ENCODE measurements around the gene NOLC1.
A peak's percentile ranks its signal among the peaks of the same experiment; 100 is the strongest.

Gene NOLC1

DNA sequence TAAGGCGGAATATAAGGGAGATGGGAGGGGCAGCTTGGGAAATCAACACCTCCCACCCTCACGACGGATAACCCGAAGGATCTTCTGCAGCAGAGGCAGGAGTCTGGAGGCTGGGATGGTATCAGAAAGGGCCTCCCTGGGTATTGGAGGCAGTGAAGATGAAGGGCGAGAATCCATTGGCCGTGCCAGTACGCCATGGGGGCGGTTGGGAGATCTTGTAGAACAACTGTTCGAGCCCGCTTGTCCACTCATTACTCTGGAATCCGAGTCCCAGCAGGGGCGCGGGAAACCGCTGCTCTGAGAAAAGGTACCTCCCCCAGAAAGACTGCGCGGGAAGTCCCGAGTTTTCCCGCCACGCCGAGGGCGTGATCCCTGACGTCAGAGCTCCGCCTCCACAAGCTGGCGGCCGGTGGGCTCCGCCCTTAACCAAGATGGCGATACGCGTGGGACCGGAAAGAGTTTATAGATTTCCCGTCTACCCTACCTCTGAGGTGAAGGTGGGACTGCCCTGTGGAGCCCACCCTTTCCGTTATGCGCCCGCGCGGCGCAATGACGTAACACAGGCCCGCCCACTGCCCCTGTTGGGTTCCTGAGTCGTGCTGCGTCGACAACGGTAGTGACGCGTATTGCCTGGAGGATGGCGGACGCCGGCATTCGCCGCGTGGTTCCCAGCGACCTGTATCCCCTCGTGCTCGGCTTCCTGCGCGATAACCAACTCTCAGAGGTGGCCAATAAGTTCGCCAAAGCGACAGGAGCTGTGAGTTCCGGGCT lies at the start of gene NOLC1:
Gene NOLC1 (plus strand): TSS at position 616 of the 771 bp plus-strand sequence. CDS start 22 bp downstream, at position 638.
- peak; percentile 99 for DNase-seq (ENCODE audit: low read depth)

DNA sequence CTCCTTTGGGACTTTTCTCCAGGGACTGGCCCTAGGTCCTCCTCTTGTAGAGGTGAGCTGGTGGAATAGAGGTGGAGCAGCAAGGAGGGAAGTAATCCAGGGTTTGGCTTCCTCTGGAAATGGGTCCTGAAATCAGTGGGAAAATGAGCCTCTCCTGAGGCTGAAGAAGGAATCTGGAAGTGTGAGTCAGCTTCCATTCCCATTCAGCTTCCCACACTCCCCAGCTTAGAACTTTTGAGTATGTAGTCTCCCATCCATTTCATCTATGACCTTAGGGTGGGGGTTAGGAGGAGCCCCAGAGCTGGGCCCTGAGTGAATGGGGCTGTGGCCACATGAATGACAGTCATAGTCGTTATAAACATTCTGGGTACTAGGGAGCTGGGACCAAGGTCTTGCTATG lies 49.8 kb upstream of the NOLC1 start:
- DNase-seq (ENCODE audit: low read depth): no peak

DNA sequence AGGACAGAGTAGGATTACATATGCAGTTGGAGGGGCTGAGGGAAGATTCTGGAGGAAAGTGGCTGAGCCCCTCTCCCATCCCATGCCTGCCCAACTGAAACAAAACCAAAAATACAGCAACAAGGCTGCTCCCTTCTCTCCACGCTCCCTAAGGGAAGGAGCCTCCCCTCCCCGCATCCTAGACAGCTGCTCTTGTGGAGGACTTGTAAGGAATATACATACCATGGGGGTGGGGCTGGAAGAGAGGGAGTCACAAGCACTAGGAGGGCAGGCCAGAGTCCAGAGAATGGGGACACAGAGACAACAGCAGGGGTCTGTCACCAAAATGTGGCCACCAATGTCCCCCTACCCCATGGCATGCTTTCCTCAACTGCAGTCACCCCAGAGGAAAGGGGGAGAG lies 45.2 kb upstream of the NOLC1 start:
- no peak for DNase-seq (ENCODE audit: low read depth)

DNA sequence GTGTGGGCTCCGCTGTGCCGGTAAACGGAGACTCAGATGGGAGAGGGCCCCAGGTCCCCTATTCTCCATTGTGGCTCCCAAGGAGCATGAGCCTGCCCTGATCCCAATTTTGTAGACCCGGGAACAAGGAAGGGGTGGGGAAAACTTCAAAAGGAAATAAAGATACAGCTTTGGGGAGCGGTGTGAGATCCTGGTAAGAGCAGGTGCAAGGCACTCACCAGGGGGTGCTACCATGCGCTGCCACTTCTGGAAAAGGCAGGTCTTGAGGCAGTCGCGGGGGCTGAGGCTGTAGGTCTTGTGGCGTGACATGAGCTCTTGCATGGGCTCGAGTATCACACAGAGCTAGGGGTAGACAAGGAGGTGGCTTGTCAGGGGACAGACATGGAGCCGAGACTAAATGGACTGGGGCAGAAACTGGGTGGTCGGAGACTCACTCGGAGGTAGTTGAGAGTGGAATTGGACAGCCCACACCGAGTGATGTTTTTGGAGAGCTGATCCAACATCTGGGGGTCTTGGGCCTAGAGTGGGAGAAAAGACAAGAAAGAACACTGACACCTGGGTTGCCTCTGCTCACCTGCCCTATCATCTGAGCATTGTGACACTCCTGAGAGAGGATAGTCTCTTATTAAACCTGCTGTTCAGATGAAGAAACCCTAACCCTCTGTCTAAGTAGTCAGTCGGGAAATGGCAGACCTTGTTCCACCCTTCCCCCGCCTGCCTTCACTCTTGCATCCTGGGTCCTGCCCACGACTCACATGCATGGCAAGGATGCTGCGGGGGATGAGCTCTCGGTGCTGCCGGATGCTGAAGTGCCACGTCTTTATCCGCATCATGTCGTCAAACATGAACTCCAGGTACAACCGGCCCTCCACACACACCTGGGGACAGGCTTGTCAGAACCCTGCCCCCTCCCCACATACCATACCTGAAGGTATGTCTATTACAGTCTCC lies 42.7 kb upstream of the NOLC1 start:
- no peak for DNase-seq (ENCODE audit: low read depth)

DNA sequence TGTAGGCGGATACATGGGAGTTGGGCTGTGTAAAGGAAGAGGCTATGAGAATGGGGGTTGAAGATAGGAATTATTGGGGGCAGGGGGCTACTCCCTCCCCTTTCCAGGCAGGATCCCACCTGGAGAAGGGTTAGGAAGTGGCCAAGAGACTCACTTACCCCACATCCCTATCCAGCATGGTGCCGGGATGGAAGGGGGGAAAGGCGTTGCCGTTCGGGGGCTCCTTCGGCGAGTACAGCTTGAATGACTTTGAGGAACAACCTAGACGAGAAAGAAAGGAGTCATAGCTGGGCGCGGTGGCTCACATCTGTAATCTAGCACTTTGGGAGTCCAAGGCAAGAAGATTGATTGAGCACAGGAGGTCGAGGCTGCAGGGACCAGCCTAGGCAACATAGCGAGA lies 40.9 kb upstream of the NOLC1 start:
- no peak for DNase-seq (ENCODE audit: low read depth)

DNA sequence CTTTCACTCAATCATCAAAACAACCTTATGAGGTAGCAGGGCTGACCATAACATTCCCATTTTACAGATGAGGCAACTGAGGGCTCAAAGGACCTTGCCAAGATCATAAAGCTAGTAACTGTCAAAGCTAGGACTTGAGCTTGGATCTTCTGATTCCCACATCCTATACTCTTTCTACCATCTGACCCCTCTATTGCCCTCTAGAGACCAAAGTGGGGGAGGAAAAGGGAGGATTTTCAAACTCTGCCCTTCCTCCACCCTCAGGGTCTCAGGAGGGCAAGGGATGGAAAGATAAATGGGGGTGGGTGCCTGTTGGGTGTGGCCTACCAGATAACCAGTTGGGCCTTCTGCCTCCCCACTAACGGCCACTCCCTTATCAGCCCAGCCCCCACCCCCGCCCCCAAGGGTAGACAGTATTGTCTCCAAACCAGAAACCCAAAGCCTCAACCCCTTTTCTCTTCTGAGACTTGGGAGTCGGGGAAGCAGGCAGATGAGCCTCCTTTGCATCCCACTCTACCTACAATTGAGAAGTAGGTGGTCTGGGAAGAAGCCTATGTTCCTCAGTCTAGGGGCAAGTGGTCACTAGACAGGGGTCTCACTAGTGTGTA lies 39.9 kb upstream of the NOLC1 start:
- no peak for DNase-seq (ENCODE audit: low read depth)

DNA sequence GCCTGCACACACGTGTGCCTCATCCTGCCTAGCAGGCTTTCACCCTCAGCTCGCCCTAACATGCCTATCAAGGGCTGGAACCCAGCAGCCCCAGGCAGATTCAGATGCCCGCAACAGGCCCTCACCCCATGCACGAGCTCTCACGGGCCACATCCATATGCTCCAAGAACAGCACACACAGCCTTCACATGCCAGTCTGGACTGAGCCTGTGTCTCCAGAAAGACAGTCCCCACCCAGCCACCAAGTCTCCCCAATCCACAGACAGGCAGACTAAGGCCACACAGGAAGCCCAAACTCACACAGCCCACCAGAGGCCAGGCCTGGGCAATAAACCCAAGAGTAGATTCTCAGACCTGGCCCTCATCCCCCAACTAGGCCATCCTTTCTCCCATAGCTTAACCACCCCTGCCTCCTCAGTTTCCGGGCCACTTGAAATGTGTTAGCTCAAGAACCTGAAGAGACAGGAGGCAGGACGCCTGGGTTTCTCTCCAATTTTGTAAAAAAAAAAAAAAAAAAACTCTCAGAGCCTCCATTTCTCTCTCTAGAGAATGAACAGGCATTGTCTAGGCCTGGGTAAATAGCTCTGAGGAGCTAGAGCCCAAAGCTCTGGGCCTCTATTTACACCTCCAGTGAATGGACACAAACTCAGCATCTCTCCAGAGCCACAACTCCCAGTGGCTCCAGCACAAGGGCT lies 38.8 kb upstream of the NOLC1 start:
- no peak for DNase-seq (ENCODE audit: low read depth)

DNA sequence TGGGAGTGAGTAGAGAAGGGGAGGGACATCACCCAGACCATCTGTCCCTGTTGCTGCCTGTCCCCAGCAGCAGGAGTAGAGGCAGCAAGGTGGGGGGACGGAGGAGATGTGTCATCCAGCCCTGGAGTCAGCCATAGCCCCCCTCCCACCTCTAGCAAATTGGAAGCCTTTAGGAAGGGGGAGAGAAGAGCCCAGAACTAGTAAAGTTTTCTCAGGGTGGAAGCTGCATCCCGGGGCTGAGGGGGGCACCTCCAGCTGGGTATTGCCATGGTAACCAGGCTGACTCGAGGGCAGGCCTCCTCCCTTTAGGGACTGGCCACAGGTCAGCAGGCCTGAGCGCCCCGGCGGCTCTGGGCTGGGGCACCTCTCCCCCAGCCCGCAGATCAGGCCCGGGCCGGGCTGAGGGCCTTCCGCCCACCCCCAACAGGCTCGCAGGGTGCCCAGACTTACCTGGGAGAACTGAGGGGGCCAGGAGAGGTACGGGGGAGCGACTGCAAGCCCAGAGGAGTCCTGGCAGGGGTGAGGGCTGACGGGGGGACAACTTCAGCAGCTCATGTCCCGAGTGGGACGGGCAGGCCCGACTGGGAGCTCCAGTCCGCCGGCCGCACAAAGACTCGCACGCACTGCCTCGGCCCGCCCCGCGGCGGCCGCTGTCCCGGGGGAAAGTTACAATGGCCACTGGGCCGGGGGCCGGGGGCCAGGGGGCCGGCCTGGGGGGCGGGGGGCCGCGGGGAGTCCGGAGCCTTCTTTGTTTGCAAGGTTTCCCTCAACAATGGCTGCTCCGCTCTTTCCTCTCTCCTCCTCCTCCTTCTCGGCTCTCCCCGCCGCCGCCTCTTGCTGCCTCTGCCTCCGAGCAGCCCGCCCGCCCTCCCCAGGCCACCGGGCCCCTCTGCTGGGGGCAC lies 38.0 kb upstream of the NOLC1 start:
- peak; percentile 22 for DNase-seq (ENCODE audit: low read depth)

DNA sequence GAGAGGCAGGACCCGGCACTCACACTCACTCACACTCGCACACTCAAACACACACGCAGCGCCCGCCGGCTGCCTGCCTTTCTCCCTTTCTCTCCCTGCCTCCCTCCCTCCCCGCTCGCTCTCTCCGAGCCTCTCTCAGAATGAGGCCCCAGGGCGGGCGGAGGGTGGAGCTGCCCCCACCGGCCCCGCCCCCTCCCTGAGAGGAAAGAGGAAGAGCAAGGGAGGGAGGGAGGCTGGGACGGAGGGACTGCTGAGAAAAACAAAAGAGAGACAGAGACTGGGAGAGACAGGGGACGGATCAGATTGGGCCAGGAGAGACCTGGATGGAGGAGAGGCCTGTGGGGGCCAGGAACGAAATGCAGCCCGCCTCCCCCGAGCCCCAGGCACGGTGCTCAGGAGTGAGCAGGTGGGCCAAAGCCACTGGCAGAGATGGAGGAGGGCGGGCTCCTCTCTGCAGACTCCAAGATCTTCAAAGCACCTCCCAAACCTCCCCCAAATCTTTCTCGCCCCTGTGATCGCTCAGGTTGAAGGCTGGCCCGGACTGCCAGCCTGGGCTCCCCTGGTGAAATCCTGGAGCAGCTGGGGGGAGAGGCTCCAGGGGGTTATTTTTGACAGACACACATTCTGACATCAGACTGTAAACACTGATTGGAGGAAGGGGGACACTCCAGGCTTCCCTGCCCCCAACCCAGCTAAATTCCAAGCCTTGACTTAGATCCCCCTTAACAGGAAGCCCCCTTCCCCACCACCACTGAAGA lies 37.1 kb upstream of the NOLC1 start:
- peak; percentile 81 for DNase-seq (ENCODE audit: low read depth)

DNA sequence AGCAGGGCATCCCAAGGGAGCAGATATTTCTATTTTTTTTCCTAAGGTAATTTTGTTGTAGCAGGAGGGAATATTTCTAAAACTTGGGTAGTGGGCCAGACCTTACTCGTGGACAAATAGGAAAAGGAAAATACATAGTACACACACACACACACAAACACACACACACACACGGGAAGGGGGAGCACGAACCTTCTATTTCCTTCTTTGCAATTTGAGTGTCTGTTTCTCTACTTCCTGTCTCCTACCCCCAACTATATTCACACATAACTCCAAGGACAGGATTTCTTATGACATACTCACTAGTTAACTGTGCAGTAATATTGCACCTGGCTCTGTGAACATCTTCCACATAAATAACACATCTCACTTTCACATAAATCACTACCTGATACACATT lies 36.4 kb upstream of the NOLC1 start:
- DNase-seq (ENCODE audit: low read depth): peak; percentile 53

DNA sequence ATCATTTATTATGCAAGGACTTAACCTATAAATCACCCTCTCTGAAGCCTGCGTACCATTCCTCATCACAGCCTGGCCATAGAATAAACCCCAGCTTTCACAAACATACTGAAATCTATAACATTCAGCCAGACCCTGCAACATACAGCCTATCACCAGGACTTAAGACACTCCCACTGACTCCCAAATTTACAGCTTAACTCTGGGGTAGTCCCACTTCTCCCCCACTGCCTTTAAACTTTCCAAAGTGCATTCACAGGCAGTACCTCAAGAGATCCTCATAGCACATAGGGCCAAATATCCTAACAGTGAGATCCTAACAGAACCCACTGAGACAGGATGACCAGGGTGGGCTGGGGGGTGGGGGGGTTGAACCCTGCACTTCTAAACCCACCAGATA lies 35.5 kb upstream of the NOLC1 start:
- no peak for DNase-seq (ENCODE audit: low read depth)

DNA sequence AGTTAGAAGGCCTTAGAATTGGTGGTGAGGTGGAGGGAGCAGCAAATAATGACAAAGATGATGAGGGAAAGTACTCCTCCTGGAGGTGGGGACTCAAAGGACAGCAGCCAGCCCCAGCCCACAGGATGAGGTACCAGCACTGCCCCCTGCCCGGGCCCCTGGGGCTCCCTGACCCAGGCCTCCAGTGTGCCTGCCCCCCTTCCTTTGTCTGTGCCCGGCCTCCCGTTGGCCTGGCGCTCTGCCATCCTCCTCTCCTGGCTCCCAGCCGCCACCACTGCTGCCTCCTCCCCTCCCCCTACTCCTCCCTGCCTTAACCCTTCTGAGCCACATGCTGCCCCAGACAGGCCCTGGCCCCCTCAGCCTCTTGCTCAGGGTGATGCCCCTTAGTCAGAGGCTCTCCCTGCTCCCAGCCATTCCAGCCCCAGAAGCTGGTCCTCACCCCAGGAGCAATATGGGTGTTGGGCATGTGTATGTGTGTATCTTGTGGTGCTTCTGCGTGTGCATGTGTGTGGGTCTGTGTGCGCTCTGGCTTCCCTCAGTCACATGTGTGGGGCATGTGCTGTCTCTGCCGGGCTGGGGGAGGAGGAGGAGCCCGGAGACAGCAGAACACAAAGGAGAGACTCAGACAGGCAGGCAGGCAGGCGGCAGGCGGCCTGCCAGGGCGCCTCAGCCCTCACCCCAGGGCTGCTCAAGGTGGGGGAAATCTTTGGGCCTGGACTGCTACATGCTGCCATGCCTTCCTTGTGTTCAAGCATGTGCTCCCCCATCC lies 34.6 kb upstream of the NOLC1 start:
- peak; percentile 62 for DNase-seq (ENCODE audit: low read depth)

DNA sequence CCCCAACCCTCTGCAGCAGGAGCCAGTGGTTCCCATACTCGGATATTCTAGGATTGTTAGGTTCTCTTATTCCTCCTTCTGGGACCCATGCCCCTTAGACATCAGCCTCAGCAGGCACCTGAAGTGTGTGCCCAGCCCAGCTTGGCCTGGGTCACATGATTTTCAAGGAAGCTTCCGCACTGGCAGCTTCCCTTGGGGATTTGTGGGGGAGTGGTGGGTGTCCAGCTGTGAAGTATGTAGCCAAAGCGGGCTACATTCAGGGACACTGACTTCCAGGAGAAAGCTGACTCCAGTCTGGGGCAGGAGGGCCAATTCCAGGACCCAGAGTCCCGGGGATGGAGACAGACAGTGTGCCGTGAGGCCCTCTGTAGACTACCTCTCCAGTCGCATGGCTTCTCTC lies 33.3 kb upstream of the NOLC1 start:
- peak; percentile 17 for DNase-seq (ENCODE audit: low read depth)

DNA sequence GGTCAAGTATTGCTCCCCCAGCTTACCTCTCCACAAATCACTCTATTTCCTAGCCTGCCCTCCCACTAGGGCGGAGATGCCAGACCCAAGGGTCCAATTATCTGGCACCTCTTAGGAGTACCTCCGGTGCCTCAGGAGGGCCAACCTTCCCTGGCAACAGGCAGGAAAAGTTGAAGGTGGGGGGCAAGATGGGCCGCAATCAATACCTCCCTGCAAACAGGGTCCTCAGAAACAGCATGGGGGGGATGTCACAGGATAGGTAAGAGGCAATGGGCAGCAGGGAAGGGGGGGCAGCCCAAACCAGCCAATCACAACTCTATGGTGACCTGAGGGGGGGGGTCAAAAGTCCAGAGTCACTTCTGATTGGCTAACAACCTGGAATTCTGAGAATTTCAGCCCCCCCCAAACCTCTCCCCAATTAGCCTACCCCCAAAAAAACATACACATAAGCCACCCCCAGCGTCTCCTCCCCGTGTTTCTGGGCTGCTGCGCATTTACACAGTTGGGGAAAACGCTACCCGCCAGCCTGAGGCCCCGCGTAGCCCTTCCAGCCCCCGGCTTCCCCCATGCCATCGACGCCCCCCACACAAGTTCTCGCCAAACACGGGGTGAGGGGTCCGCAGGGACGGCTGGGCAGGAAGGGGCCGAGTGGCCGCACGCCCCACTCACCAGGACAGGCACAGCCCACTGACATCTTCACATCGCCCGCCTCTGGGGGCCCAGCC lies 32.6 kb upstream of the NOLC1 start:
- peak; percentile 70 for DNase-seq (ENCODE audit: low read depth)

DNA sequence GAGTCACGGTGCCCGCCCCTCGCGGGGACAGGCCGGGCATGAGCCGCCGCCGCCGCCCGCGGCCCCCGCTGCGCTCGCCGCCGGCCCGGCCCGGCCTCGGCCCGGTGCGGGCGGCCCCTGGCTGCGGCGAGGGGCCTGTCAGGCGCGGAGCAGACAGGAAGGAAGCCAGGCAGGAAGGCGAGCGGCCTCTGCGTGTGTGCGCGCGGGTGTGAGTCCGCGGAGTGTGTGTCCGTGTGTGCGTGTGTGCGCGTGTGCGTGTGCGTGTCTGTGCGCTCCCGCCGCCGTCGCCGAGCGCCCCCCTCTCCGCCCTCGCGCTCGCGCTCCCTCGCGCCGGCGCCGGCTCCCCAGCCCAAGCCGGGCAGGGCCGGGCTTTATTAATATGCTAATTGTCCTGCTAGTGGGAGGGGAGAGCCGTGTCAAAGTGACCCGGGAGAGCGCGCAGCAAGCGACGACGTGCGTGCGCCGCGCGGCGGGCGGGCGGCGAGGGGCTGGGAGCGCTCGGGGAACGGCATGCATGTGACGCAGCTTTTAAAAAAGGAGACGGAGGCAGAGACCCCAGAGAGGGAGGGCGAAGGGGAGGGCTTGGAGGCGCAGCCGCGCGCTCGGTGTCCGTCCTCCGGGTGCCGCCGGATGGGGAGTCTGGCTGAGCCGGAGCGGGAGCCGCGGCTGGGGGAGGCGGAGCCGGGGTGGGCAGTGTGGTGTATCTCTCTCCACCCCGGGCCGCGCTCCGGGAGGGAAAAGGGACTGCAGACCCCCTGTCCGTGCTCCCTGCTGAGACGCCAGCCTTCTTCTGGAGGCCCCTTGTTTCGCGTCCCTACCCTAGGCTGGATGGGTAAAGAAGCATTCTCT lies 31.8 kb upstream of the NOLC1 start, which contains the start of gene LDB1:
Gene LDB1 (minus strand): TSS at position 227 of the 849 bp plus-strand sequence. CDS start 258 bp downstream, outside the sequence.
- peak; percentile 81 for DNase-seq (ENCODE audit: low read depth)

DNA sequence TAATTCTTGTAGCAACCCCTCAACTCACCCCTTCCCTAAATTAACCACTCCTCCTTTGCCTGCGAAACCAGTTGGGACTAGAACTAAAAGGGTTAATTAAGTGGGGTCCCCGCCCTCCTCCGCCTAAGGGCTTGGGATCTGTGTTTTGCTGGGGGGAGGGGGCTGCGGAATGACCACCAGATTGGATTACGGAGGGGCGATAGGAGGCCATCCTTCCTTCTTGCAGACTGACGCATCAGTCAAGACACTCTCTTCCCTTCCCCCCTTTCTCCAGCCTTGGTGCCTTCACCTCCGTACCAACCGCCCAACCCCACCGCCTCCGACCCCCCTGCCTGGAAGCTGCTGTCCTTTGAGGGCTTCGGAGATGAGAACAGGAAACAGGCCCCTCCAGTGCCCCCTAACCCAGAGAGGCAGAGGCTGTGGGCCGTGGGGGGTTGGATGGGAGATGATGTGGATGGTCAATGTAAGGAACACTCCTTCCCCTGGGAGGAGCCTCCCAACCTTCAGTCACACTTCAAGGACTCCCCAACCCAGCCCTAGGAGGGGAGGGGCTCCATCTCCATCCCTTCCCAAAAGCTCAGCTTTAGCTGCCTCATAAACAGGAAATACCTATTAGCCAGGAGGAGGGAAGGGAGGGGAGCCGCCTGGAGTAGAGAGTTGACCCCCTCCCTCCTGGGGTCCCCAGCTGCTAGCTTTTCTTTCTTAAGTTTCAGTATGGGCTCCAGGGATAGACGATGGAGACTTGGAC lies 31.0 kb upstream of the NOLC1 start:
- peak; percentile 67 for DNase-seq (ENCODE audit: low read depth)
